Mesenchymal stem cell (in vitro differentiated cells and primary cell): ENCODE measurements around the gene CYP1A1.

Experiments used
- DNase-seq: peaks from one replicate; pipeline ENCODE4 v3.0.0-alpha.2; 2013
- H2AFZ ChIP-seq: one replicate; pipeline ENCODE4 v1.6.1; 2013; ENCODE audit warnings: low read depth, mild to moderate bottlenecking, control low read depth, inconsistent platforms, low read length, moderate library complexity
- H2AK5ac ChIP-seq: 2 replicates; pipeline ENCODE4 v1.6.1; 2013; ENCODE audit warnings: low read length, moderate library complexity, mild to moderate bottlenecking, inconsistent platforms; ENCODE audit not compliant: severe bottlenecking
- H2BK120ac ChIP-seq: one replicate; pipeline ENCODE4 v1.6.1; 2013; ENCODE audit warnings: low read depth, mild to moderate bottlenecking, inconsistent platforms, low read length, moderate library complexity
- H2BK12ac ChIP-seq, 2 experiments: one replicate each; pipeline ENCODE4 v1.6.1; 2013; ENCODE audit warnings: inconsistent platforms in 2 of 2, low read length in 2 of 2, mild to moderate bottlenecking in 2 of 2, moderate library complexity in 2 of 2, control low read depth in 1 of 2
- H2BK15ac ChIP-seq: one replicate; pipeline ENCODE4 v1.6.1; 2013; ENCODE audit warnings: mild to moderate bottlenecking, low read depth, inconsistent platforms; ENCODE audit not compliant: poor library complexity, severe bottlenecking
- H2BK5ac ChIP-seq: 2 replicates; pipeline ENCODE4 v1.6.1; 2013; ENCODE audit warnings: low read depth, mild to moderate bottlenecking, low read length, control low read depth, inconsistent platforms; ENCODE audit not compliant: poor library complexity, severe bottlenecking
- H3K14ac ChIP-seq, 2 experiments: one replicate each; pipeline ENCODE4 v1.6.1; 2013; ENCODE audit warnings: inconsistent platforms in 2 of 2, low read length in 2 of 2, control low read depth in 1 of 2, mild to moderate bottlenecking in 1 of 2, moderate library complexity in 1 of 2
- H3K18ac ChIP-seq, 2 experiments: one replicate each; pipeline ENCODE4 v1.6.1; 2013; ENCODE audit warnings: inconsistent platforms in 2 of 2, low read length in 2 of 2, control low read depth in 1 of 2, low read depth in 1 of 2, mild to moderate bottlenecking in 1 of 2
- H3K23ac ChIP-seq, 2 experiments: one replicate each; pipeline ENCODE4 v1.6.1; 2013; ENCODE audit warnings: inconsistent platforms in 2 of 2, low read length in 2 of 2, mild to moderate bottlenecking in 2 of 2, moderate library complexity in 2 of 2, control low read depth in 1 of 2
- H3K27ac ChIP-seq: 2 replicates; pipeline ENCODE4 v1.5.1; 2013; ENCODE audit warnings: mild to moderate bottlenecking, moderate library complexity, low read length, control low read depth, inconsistent platforms; ENCODE audit not compliant: poor library complexity, severe bottlenecking
- H3K27me3 ChIP-seq, 2 experiments: 2 replicates each; pipeline versions ENCODE4 v1.6.1 to v1.7.0; 2013; ENCODE audit warnings: low read length in 2 of 2, mild to moderate bottlenecking in 2 of 2, moderate library complexity in 2 of 2, control low read depth in 1 of 2, inconsistent platforms in 1 of 2; ENCODE audit not compliant: control insufficient read depth in 1 of 2, insufficient read depth in 1 of 2
- H3K36me3 ChIP-seq, 2 experiments: 2 replicates each; pipeline versions ENCODE4 v1.6.1 to v1.7.0; 2013; ENCODE audit warnings: low read length in 2 of 2, control low read depth in 1 of 2, inconsistent platforms in 1 of 2, low read depth in 1 of 2, mild to moderate bottlenecking in 1 of 2; ENCODE audit not compliant: insufficient read depth in 2 of 2, control insufficient read depth in 1 of 2
- H3K4ac ChIP-seq, 2 experiments: one replicate each; pipeline ENCODE4 v1.6.1; 2013; ENCODE audit warnings: inconsistent platforms in 2 of 2, low read length in 2 of 2, mild to moderate bottlenecking in 2 of 2, moderate library complexity in 2 of 2, control low read depth in 1 of 2, low read depth in 1 of 2
- H3K4me1 ChIP-seq: 2 replicates; pipeline ENCODE4 v1.6.1; 2013; ENCODE audit warnings: low read depth, low read length, control low read depth; ENCODE audit not compliant: control insufficient read depth, insufficient read depth
- H3K4me2 ChIP-seq: 2 replicates; pipeline ENCODE4 v1.6.1; 2013; ENCODE audit warnings: low read length, mild to moderate bottlenecking, inconsistent platforms; ENCODE audit not compliant: poor library complexity, severe bottlenecking
- H3K4me3 ChIP-seq, 2 experiments: 2 replicates each; pipeline versions ENCODE4 v1.5.1 to v1.7.0; 2013; ENCODE audit warnings: low read length in 2 of 2, mild to moderate bottlenecking in 2 of 2, control low read depth in 1 of 2, low read depth in 1 of 2; ENCODE audit not compliant: insufficient read depth in 1 of 2
- H3K79me1 ChIP-seq: replicated peaks from 2 replicates; pipeline ENCODE4 v1.6.1; 2013; ENCODE audit warnings: mild to moderate bottlenecking, control low read depth, low read length, inconsistent platforms; ENCODE audit not compliant: poor library complexity, severe bottlenecking
- H3K9ac ChIP-seq: 2 replicates; pipeline ENCODE4 v1.7.0; 2013; ENCODE audit warnings: mild to moderate bottlenecking, low read length, moderate library complexity
- H3K9me3 ChIP-seq: 2 replicates; pipeline ENCODE4 v1.7.0; 2013; ENCODE audit warnings: mild to moderate bottlenecking, low read length; ENCODE audit not compliant: control insufficient read depth
- H4K8ac ChIP-seq: one replicate; pipeline ENCODE4 v1.6.1; 2013; ENCODE audit warnings: inconsistent platforms, mild to moderate bottlenecking, low read length, moderate library complexity
- H4K91ac ChIP-seq: one replicate; pipeline ENCODE4 v1.6.1; 2013; ENCODE audit warnings: mild to moderate bottlenecking, low read length, inconsistent platforms
- WGBS: methylation state at CpG from one replicate; pipeline ENCODE4 v1.1.7; 2013; ENCODE audit warnings: mixed read lengths; 5-methylcytosine and 5-hydroxymethylcytosine counted together

CYP1A1 gene

DNA sequence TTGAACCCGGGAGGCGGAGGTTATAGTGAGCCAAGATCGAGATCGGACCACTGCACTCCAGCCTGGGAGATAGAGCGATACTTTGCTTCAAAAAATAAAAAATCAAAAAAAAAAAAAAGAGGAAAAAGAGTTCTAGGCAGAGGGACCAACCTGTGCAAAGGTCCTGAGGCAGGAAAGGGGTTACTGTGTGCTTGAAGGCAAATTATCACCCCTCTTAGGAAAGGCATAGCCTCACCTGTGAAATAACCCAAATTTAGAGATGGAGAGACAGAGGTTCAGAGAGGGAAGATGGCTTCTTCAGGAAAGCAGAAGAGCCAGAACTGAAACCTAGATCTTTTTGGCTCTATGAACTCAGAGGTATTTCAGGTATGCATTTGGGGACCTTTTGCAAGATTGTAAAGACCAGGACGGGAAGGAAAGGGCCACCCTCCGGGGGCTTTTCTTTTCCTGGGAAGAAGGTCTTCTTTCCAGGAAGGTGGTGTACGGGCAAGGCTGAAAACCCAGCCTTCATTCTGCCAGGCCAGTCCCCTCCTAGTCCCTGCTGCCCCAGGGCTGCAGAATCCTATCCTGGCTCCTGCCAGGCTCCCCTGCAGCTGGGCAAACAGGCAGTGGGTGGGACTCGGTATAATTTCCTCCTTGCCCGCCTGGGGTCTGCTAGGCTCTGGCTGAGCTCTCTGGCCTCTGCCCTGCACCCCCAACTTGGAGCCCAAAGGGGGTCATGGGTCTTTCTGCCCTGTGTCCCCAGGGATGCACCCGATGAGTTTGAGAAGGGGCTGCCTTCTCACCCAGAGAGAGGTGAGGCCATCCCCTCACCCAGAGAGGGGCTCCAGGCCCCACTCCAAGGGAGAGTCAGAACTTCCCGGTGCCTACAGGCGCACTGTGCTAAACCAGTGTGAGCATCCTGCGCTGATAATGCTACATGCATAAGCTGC is 42.1 kb upstream of the CYP1A1 start:
- no peak overlapping the region for H3K4me3 ChIP-seq
- no peak overlapping the region for H4K91ac ChIP-seq
- H3K36me3 ChIP-seq, result no peaks in the 10 kb centered on the region
- no peak overlapping the region for H2BK5ac ChIP-seq
- no peak overlapping the region for H4K8ac ChIP-seq
- DNase-seq, result no peak
- no peak overlapping the region for H3K27ac ChIP-seq
- H3K9ac ChIP-seq, result no peak overlapping the region
- no peak overlapping the region for H3K14ac ChIP-seq
- H2BK15ac ChIP-seq, result no peak overlapping the region
- no peaks in the 10 kb centered on the region for H3K9me3 ChIP-seq
- H2AFZ ChIP-seq, result no peak overlapping the region
- H3K27me3 ChIP-seq, result peaks cover 24 to 46% of the 10 kb centered on the region in 2 experiments
- H3K79me1 ChIP-seq, result no peaks in the 10 kb centered on the region
- peaks cover 4% of the 10 kb centered on the region for H3K4me1 ChIP-seq
- H2AK5ac ChIP-seq, result no peak overlapping the region
- no peak overlapping the region for H3K23ac ChIP-seq
- no peak overlapping the region for H3K18ac ChIP-seq
- no peak overlapping the region for H2BK120ac ChIP-seq
- no peak overlapping the region for H2BK12ac ChIP-seq
- H3K4me2 ChIP-seq, result no peak overlapping the region
- 87% methylated on average over 11 of the region's 14 CpGs for WGBS
- no peak overlapping the region for H3K4ac ChIP-seq

DNA sequence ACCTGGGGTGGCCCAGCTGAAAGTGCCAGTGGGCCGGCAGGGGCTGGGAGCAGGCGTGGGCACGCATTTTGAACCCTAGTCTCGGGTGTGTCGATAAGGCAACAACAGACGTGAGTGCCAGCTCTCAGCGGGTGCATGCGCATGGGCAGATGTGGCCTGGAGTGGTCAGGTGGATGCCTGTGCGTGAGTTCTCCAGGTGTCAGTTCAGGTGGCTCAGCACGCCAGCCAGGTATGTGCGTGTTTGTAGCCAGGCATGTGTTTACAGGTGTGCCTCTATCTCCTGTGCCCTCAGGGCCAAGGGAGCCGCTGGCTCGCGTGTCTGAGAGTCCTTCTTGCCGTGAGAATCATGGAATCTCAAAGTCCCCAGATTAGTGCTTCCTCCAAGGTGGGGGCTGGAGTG is 38.1 kb upstream of the CYP1A1 start:
- H3K4me3 ChIP-seq, result no peak overlapping the region
- no peak overlapping the region for H2BK5ac ChIP-seq
- no peaks in the 10 kb centered on the region for H3K4me1 ChIP-seq
- H3K27ac ChIP-seq, result no peak overlapping the region
- no peak overlapping the region for H2BK15ac ChIP-seq
- 88% methylated on average over 15 of the region's 15 CpGs for WGBS
- H3K14ac ChIP-seq, result no peak overlapping the region
- H4K8ac ChIP-seq, result no peak overlapping the region
- no peak overlapping the region for H3K23ac ChIP-seq
- no peak overlapping the region for H3K18ac ChIP-seq
- H3K4ac ChIP-seq, result no peak overlapping the region
- no peak overlapping the region for H3K4me2 ChIP-seq
- H2AFZ ChIP-seq, result no peak overlapping the region
- no peak overlapping the region for H2BK12ac ChIP-seq
- peaks cover 20 to 63% of the 10 kb centered on the region in 2 experiments for H3K27me3 ChIP-seq
- DNase-seq, result no peak
- no peaks in the 10 kb centered on the region for H3K9me3 ChIP-seq
- H2BK120ac ChIP-seq, result no peak overlapping the region
- no peak overlapping the region for H3K9ac ChIP-seq
- H3K36me3 ChIP-seq, result no peaks in the 10 kb centered on the region
- H2AK5ac ChIP-seq, result no peak overlapping the region
- no peaks in the 10 kb centered on the region for H3K79me1 ChIP-seq
- no peak overlapping the region for H4K91ac ChIP-seq

DNA sequence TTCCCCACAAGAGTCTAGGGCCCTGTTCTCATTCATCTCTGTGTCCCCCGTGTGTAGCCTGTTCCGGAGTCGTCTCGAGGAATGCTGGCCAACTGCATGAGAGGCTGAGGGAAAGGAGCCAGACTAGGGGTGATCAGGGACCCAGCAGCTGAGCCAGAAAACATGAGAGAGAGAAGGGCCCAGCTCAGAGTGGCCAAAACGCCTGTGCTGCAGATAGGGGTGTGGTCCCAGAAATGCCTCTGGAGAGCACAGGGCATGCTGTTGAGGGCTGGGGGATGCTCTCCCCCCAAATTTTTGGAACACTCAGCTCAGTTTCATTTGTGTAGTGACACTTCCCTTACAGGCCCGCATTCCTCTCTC is 37.4 kb upstream of the CYP1A1 start:
- Histone ChIP-seq H3K4me1 (no peaks in the 10 kb centered on the region), H3K18ac (no peak overlapping the region), H3K27me3 (peaks cover 16 to 57% of the 10 kb centered on the region in 2 experiments), H3K79me1 (no peaks in the 10 kb centered on the region), H3K14ac (no peak overlapping the region), H3K9me3 (no peaks in the 10 kb centered on the region), H2BK12ac (no peak overlapping the region), H2BK15ac (no peak overlapping the region), H4K8ac (no peak overlapping the region), H3K4ac (no peak overlapping the region), H3K27ac (no peak overlapping the region), H4K91ac (no peak overlapping the region), H3K9ac (no peak overlapping the region), H3K23ac (no peak overlapping the region), H3K4me2 (no peak overlapping the region), H3K36me3 (no peaks in the 10 kb centered on the region), H2AK5ac (no peak overlapping the region), H2BK120ac (no peak overlapping the region), H2BK5ac (no peak overlapping the region), H3K4me3 (no peak overlapping the region), H2AFZ (no peak overlapping the region)
- DNase-seq, result no peak
- WGBS, result 56% methylated on average over 5 of the region's 6 CpGs

DNA sequence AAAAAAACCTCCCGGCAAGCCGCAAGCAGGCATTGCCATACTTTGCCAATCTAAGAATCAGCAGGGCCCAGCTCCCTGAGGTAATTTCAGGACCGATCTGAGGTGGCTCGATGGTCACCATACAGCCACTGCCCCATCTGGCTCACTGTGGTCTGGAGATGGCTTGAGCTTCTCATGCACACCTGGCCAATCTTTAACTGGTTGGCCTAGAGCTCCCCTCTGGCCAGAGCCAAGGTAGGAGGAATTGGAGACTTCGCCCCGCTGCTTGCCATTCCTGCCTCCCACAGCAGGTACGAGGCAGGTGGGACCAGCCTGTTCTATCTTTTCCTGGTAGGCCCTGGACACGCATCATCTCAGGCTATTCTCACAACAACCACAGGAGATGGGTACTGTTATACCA is 33.4 kb upstream of the CYP1A1 start:
- no peak overlapping the region for H2BK120ac ChIP-seq
- no peak overlapping the region for H4K91ac ChIP-seq
- H3K4me1 ChIP-seq, result no peaks in the 10 kb centered on the region
- H3K27ac ChIP-seq, result no peak overlapping the region
- no peak overlapping the region for H2BK5ac ChIP-seq
- no peak overlapping the region for H3K9ac ChIP-seq
- H3K4me3 ChIP-seq, result no peak overlapping the region
- H2BK15ac ChIP-seq, result no peak overlapping the region
- no peaks in the 10 kb centered on the region for H3K36me3 ChIP-seq
- H3K79me1 ChIP-seq, result no peaks in the 10 kb centered on the region
- H3K18ac ChIP-seq, result no peak overlapping the region
- no peak overlapping the region for H2AK5ac ChIP-seq
- no peak overlapping the region for H3K23ac ChIP-seq
- no peak overlapping the region for H3K4me2 ChIP-seq
- H4K8ac ChIP-seq, result no peak overlapping the region
- no peak overlapping the region for H3K14ac ChIP-seq
- no peak overlapping the region for H2BK12ac ChIP-seq
- WGBS, result 83% methylated on average over 7 of the region's 8 CpGs
- H3K9me3 ChIP-seq, result no peaks in the 10 kb centered on the region
- no peak overlapping the region for H3K4ac ChIP-seq
- no peak overlapping the region for H2AFZ ChIP-seq
- H3K27me3 ChIP-seq, result peaks cover 10 to 59% of the 10 kb centered on the region in 2 experiments
- no peak for DNase-seq
